Measurements from ENCODE around the gene PLRG1.

The PLRG1 gene

GRCh38 chr4:154593868-154594267, 43.7 kb upstream of the PLRG1 start:
- no peaks in the 10 kb centered on the region for H3K36me3 ChIP-seq (ENCODE audit: insufficient read depth)
- no peak overlapping the region for H3K4me2 ChIP-seq
- H4K20me1 ChIP-seq (ENCODE audit: insufficient read depth), result no peaks in the 10 kb centered on the region
- H3K4me3 ChIP-seq (IDR thresholded peaks at IDR 0.05; ENCODE audit: insufficient read depth, low read depth, low read length), result no peak overlapping the region
- H3K79me2 ChIP-seq (ENCODE audit: insufficient read depth, low read depth), result no peaks in the 10 kb centered on the region
- H3K27me3 ChIP-seq (ENCODE audit: insufficient read depth, low read depth), result no peaks in the 10 kb centered on the region
- H3K4me1 ChIP-seq (ENCODE audit: low read depth, poor library complexity, severe bottlenecking), result no peaks in the 10 kb centered on the region
- TF ChIP-seq CTCF (conservative IDR thresholded peaks at IDR 0.05; ENCODE audit: low read depth, low read length), result no peak
- no peak overlapping the region for H3K27ac ChIP-seq
- H3K9ac ChIP-seq, result no peak overlapping the region
- H2AFZ ChIP-seq (ENCODE audit: low read depth), result no peak overlapping the region

DNA sequence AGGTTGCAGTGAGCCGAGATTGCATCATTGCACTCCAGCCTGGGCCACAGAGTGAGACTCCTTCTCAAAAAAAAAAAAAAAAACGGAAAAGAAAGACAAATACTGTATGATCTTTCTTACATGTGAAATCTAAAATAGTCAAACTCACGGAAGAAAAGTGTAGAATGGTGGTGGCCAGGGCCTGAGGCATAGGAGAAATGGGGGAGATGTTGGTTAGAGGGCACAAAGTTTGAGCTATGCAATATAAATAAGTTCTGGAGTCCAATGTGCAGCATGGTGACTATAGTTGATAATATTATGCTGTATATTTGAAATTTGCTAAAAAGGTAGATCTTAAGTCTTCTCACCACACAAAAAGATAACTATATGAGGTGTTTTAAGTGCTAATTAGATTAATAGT, 41.7 kb upstream of the PLRG1 start:
- no peak overlapping the region for H2AFZ ChIP-seq (ENCODE audit: low read depth)

GRCh38 chr4:154590329-154591006, 40.3 kb upstream of the PLRG1 start, which contains the start of gene FGA:
FGA (minus strand) TSS chr4:154590742; CDS start chr4:154590687, 55 bp downstream.
- H3K27me3 ChIP-seq (ENCODE audit: insufficient read depth, low read depth), result no peaks in the 10 kb centered on the region
- no peak within 1 kb of the TSS for H2AFZ ChIP-seq (ENCODE audit: low read depth)
- H3K4me2 ChIP-seq, result no peak within 1 kb of the TSS
- H3K4me3 ChIP-seq (IDR thresholded peaks at IDR 0.05; ENCODE audit: insufficient read depth, low read depth, low read length), result no peak within 1 kb of the TSS
- H3K9ac ChIP-seq, result no peak within 1 kb of the TSS
- no peaks in the 10 kb centered on the region for H3K79me2 ChIP-seq (ENCODE audit: insufficient read depth, low read depth)
- no peaks in the 10 kb centered on the region for H4K20me1 ChIP-seq (ENCODE audit: insufficient read depth)
- H3K27ac ChIP-seq, result no peak within 1 kb of the TSS
- no peaks in the 10 kb centered on the region for H3K4me1 ChIP-seq (ENCODE audit: low read depth, poor library complexity, severe bottlenecking)
- no peaks in the 10 kb centered on the region for H3K36me3 ChIP-seq (ENCODE audit: insufficient read depth)
- no peak for TF ChIP-seq CTCF (conservative IDR thresholded peaks at IDR 0.05; ENCODE audit: low read depth, low read length)

More for the DNA sequence above, 41.7 kb upstream of the PLRG1 start:
- Histone ChIP-seq H3K27ac (no peak overlapping the region), H3K4me3 (IDR thresholded peaks at IDR 0.05; ENCODE audit: insufficient read depth, low read depth, low read length) (no peak overlapping the region), H3K9ac (no peak overlapping the region), H3K36me3 (ENCODE audit: insufficient read depth) (no peaks in the 10 kb centered on the region), H3K4me1 (ENCODE audit: low read depth, poor library complexity, severe bottlenecking) (no peaks in the 10 kb centered on the region), H3K27me3 (ENCODE audit: insufficient read depth, low read depth) (no peaks in the 10 kb centered on the region), H4K20me1 (ENCODE audit: insufficient read depth) (no peaks in the 10 kb centered on the region), H3K79me2 (ENCODE audit: insufficient read depth, low read depth) (no peaks in the 10 kb centered on the region), H3K4me2 (no peak overlapping the region)
- TF ChIP-seq CTCF (conservative IDR thresholded peaks at IDR 0.05; ENCODE audit: low read depth, low read length), result no peak

DNA sequence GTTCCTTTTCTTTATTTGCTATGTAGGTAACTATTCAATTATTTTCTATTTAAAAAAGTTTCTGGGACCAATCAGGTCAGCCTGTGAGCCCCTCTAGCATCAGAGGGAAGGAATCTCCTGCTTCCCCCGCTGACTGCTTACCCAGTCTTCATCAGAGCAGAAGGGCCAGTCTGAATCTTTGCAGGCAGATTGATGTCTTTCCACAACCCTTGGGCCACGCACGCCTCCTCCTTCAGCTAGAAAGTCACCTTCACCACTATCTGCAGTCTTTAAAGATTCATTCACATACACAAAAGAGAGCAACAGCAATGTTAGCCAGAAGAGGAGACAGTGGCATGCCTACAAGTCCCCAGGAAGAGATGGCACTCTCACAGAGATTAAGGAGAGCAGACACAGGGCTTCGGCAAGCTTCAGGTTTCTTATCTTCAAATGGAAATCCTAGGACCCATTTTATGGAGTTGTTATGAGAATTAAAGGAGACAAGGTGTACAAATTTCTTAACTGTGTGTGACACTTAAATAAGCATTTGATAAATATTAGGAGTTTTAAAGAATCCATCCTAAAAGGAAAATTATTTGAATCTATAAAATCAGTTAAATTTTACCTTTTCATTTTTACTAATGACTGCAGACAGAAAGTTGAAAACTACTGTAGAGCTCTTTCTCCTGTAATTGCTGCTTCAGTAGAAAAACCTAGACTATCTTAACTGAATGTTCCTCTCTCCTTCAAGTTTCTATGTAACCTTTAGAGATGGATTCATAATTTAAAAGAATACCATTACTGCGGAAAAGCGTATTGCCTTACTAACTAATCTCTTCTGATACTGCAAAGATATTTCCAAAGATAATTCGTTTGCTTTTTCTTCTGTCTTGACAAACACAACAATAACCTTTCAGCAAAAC, 39.3 kb upstream of the PLRG1 start:
- Histone ChIP-seq H4K20me1 (ENCODE audit: insufficient read depth) (no peaks in the 10 kb centered on the region), H3K27me3 (ENCODE audit: insufficient read depth, low read depth) (no peaks in the 10 kb centered on the region), H3K27ac (no peak overlapping the region), H3K4me3 (IDR thresholded peaks at IDR 0.05; ENCODE audit: insufficient read depth, low read depth, low read length) (no peak overlapping the region), H3K79me2 (ENCODE audit: insufficient read depth, low read depth) (no peaks in the 10 kb centered on the region), H3K9ac (no peak overlapping the region), H3K4me2 (no peak overlapping the region), H2AFZ (ENCODE audit: low read depth) (no peak overlapping the region), H3K36me3 (ENCODE audit: insufficient read depth) (no peaks in the 10 kb centered on the region), H3K4me1 (ENCODE audit: low read depth, poor library complexity, severe bottlenecking) (no peaks in the 10 kb centered on the region)
- TF ChIP-seq CTCF (conservative IDR thresholded peaks at IDR 0.05; ENCODE audit: low read depth, low read length), result no peak
